H9 (cell line): ENCODE measurements around the gene DUSP5. TPM values are rescaled to one million over a fixed set of nuclear protein-coding genes. Genes with fewer than 3 reads are reported as not detected.

Experiments used
- DNase-seq: peaks from one replicate; pipeline ENCODE4 v3.0.0-alpha.2; 2017
- H2AFZ ChIP-seq: one replicate; pipeline ENCODE4 v1.6.1; 2013; ENCODE audit warnings: mild to moderate bottlenecking, low read length, control low read depth, moderate library complexity
- H2AK5ac ChIP-seq: 2 replicates; pipeline ENCODE4 v1.6.1; 2013; ENCODE audit warnings: low read length, control low read depth, mixed read lengths; ENCODE audit not compliant: insufficient read length
- H2BK120ac ChIP-seq: one replicate; pipeline ENCODE4 v1.6.1; 2013; ENCODE audit warnings: low read depth, mild to moderate bottlenecking, low read length, control low read depth, inconsistent platforms; ENCODE audit not compliant: poor library complexity, severe bottlenecking
- H2BK12ac ChIP-seq: 2 replicates; pipeline ENCODE4 v1.6.1; 2013; ENCODE audit warnings: low read length, control low read depth, mixed read lengths, low read depth; ENCODE audit not compliant: insufficient read length
- H2BK15ac ChIP-seq: 2 replicates; pipeline ENCODE4 v1.6.1; 2013; ENCODE audit warnings: low read depth, low read length, control low read depth
- H2BK20ac ChIP-seq: one replicate; pipeline ENCODE4 v1.6.1; 2013; ENCODE audit warnings: low read depth, mild to moderate bottlenecking, low read length, control low read depth, inconsistent platforms; ENCODE audit not compliant: poor library complexity, severe bottlenecking
- H2BK5ac ChIP-seq: 2 replicates; pipeline ENCODE4 v1.6.1; 2013; ENCODE audit warnings: low read length, control low read depth, mixed read lengths; ENCODE audit not compliant: insufficient read length
- H3K14ac ChIP-seq: 2 replicates; pipeline ENCODE4 v1.6.1; 2013; ENCODE audit warnings: low read length, control low read depth; ENCODE audit not compliant: insufficient read depth
- H3K18ac ChIP-seq: 2 replicates; pipeline ENCODE4 v1.6.1; 2013; ENCODE audit warnings: low read depth, mild to moderate bottlenecking, mixed read lengths, low read length, control low read depth; ENCODE audit not compliant: insufficient read length
- H3K23ac ChIP-seq: 2 replicates; pipeline ENCODE4 v1.6.1; 2013; ENCODE audit warnings: low read length, control low read depth, mixed read lengths, low read depth; ENCODE audit not compliant: insufficient read length
- H3K23me2 ChIP-seq: 2 replicates; pipeline ENCODE4 v1.6.1; 2013; ENCODE audit warnings: low read depth, mild to moderate bottlenecking, mixed read lengths, low read length, control low read depth; ENCODE audit not compliant: insufficient read length, poor library complexity, severe bottlenecking
- H3K27ac ChIP-seq: 2 replicates; pipeline ENCODE4 v1.5.1; 2013; ENCODE audit warnings: low read length, control low read depth, mixed read lengths, low read depth; ENCODE audit not compliant: insufficient read length
- H3K27me3 ChIP-seq: 2 replicates; pipeline ENCODE4 v1.6.1; 2013; ENCODE audit warnings: low read length, control low read depth, inconsistent platforms; ENCODE audit not compliant: insufficient read depth
- H3K4ac ChIP-seq: 2 replicates; pipeline ENCODE4 v1.6.1; 2013; ENCODE audit warnings: low read depth, mild to moderate bottlenecking, control low read depth, inconsistent platforms, low read length, moderate library complexity
- H3K4me1 ChIP-seq: 2 replicates; pipeline ENCODE4 v1.6.1; 2013; ENCODE audit warnings: low read length, control low read depth, inconsistent platforms; ENCODE audit not compliant: insufficient read depth
- H3K4me2 ChIP-seq: 2 replicates; pipeline ENCODE4 v1.6.1; 2013; ENCODE audit warnings: low read length, control low read depth, mixed read lengths; ENCODE audit not compliant: insufficient read length, insufficient read depth
- H3K56ac ChIP-seq: 2 replicates; pipeline ENCODE4 v1.6.1; 2013; ENCODE audit warnings: low read depth, mild to moderate bottlenecking, mixed read lengths, low read length, control low read depth; ENCODE audit not compliant: insufficient read length
- H3K79me1 ChIP-seq: 2 replicates; pipeline ENCODE4 v1.6.1; 2013; ENCODE audit warnings: low read depth, mild to moderate bottlenecking, moderate library complexity, low read length, control low read depth, inconsistent platforms; ENCODE audit not compliant: insufficient read depth, poor library complexity, severe bottlenecking
- H3K79me2 ChIP-seq: 2 replicates; pipeline ENCODE4 v1.6.1; 2013; ENCODE audit warnings: low read length, control low read depth, inconsistent platforms; ENCODE audit not compliant: insufficient read depth
- H3K9ac ChIP-seq: 2 replicates; pipeline ENCODE4 v1.6.1; 2013; ENCODE audit warnings: low read length, control low read depth, mixed read lengths; ENCODE audit not compliant: insufficient read length; ENCODE audit errors: extremely low read depth
- H3K9me3 ChIP-seq: one replicate; pipeline ENCODE4 v1.6.1; 2013; ENCODE audit warnings: low read depth, low read length, inconsistent platforms; ENCODE audit not compliant: control insufficient read depth
- H3T11ph ChIP-seq: one replicate; pipeline ENCODE4 v1.6.1; 2013; ENCODE audit warnings: mild to moderate bottlenecking, low read length, control low read depth, inconsistent platforms
- H4K20me1 ChIP-seq: one replicate; pipeline ENCODE4 v1.6.1; 2013; ENCODE audit not compliant: control insufficient read depth, insufficient read length, insufficient read depth
- H4K5ac ChIP-seq: 2 replicates; pipeline ENCODE4 v1.6.1; 2013; ENCODE audit warnings: low read depth, mild to moderate bottlenecking, mixed read lengths, low read length, control low read depth; ENCODE audit not compliant: insufficient read length
- H4K8ac ChIP-seq: replicated peaks from 2 replicates; pipeline ENCODE4 v1.6.1; 2013; ENCODE audit warnings: low read length, control low read depth, mixed read lengths, low read depth; ENCODE audit not compliant: insufficient read length
- H4K91ac ChIP-seq: 2 replicates; pipeline ENCODE4 v1.6.1; 2013; ENCODE audit warnings: low read depth, mild to moderate bottlenecking, moderate library complexity, mixed read lengths, low read length, control low read depth; ENCODE audit not compliant: insufficient read length
- H3K27ac Mint-ChIP-seq, 3 experiments: 2 replicates in 2 of 3; 3 replicates in 1 of 3; pipeline ENCODE4 v1.8.0; 2020 to 2021; ENCODE audit warnings: mixed read lengths in 3 of 3, mild to moderate bottlenecking in 1 of 3, moderate library complexity in 1 of 3
- H3K27me3 Mint-ChIP-seq: 2 replicates; pipeline ENCODE4 v1.8.0; 2021; ENCODE audit warnings: low read depth, mild to moderate bottlenecking, moderate library complexity, mixed read lengths
- H3K36me3 Mint-ChIP-seq, 3 experiments: 2 replicates in 2 of 3; 3 replicates in 1 of 3; pipeline ENCODE4 v1.8.0; 2020 to 2021; ENCODE audit warnings: low read depth in 3 of 3, mixed read lengths in 3 of 3; ENCODE audit not compliant: insufficient read depth in 1 of 3
- H3K4me1 Mint-ChIP-seq, 2 experiments: 2 replicates each; pipeline ENCODE4 v1.8.0; 2020; ENCODE audit warnings: mixed read lengths in 2 of 2
- H3K4me3 Mint-ChIP-seq, 2 experiments: 2 replicates in 1 of 2; 3 replicates in 1 of 2; pipeline ENCODE4 v1.8.0; 2020 to 2021; ENCODE audit warnings: mild to moderate bottlenecking in 2 of 2, mixed read lengths in 2 of 2, moderate library complexity in 1 of 2
- H3K9me3 Mint-ChIP-seq, 2 experiments: 2 replicates in 1 of 2; 3 replicates in 1 of 2; pipeline ENCODE4 v1.8.0; 2020; ENCODE audit warnings: mild to moderate bottlenecking in 2 of 2, mixed read lengths in 2 of 2, moderate library complexity in 1 of 2
- CTCF ChIP-seq: fragments of 200-600 bp; sonication (generic); conservative IDR thresholded peaks from 3 replicates; pipeline ENCODE4 v1.8.0; 2021; ENCODE audit warnings: antibody characterized with exemption, mild to moderate bottlenecking
- WGBS: extraction: QIAGEN DNeasy Blood & Tissue Kit; methylation state at CpG from one replicate; pipeline ENCODE4 v1.1.7; 2013; ENCODE audit warnings: missing lambda C conversion rate, low lambda C conversion rate, mixed read lengths; ENCODE audit not compliant: insufficient read length; ENCODE audit errors: extremely low coverage; 5-methylcytosine and 5-hydroxymethylcytosine counted together
- total RNA-seq: library from RNA; stranded (reverse); gene quantifications from 2 replicates; pipeline ENCODE4 v1.2.1, GENCODE V29; 2021

Gene DUSP5
- total RNA-seq, 1 experiment from 2014 or later = 29.3 TPM

GRCh38 chr10:110496553-110497437 lies 912 bp upstream of the DUSP5 start:
- peaks cover 4% of the 10 kb centered on the region for H4K20me1 ChIP-seq
- no peak overlapping the region for H2BK12ac ChIP-seq
- H4K8ac ChIP-seq = no peak overlapping the region
- no peak for DNase-seq
- peak overlapping the region; percentile 74; the same call in 1 of the 2 replicates for H3K14ac ChIP-seq
- no peak overlapping the region for H3K23ac ChIP-seq
- H3K4me2 ChIP-seq = peak overlapping the region; percentile 69
- Mint-ChIP-seq H3K4me1 (peaks cover 56 to 57% of the 10 kb centered on the region in 2 experiments), H3K27ac (no peak overlapping the region; a peak in 1 of 7 replicates), H3K27me3 (peaks cover 38% of the 10 kb centered on the region), H3K36me3 (peaks cover 0 to 5% (median 3%) of the 10 kb centered on the region in 3 experiments; a peak in 3 of 7 replicates), H3K9me3 (peaks cover 0 to 2% of the 10 kb centered on the region in 2 experiments; a peak in 3 of 5 replicates), H3K4me3 (peak overlapping the region; percentile 80 to 95)
- no peak overlapping the region for H4K91ac ChIP-seq
- H3K27me3 ChIP-seq = no peaks in the 10 kb centered on the region; the same call in 1 of the 2 replicates
- no peak overlapping the region for H3T11ph ChIP-seq
- no peaks in the 10 kb centered on the region for H3K79me1 ChIP-seq
- peaks cover 25% of the 10 kb centered on the region for H3K23me2 ChIP-seq
- no peak overlapping the region for H2AK5ac ChIP-seq
- no CpG with 5 or more reads among the region's 22 CpGs for WGBS
- peaks cover 12% of the 10 kb centered on the region for H3K4me1 ChIP-seq
- H3K9ac ChIP-seq = peak overlapping the region; percentile 7
- H2BK5ac ChIP-seq = no peak overlapping the region
- no peak overlapping the region for H3K27ac ChIP-seq
- H2AFZ ChIP-seq = no peak overlapping the region
- no peak overlapping the region for H2BK20ac ChIP-seq
- no peaks in the 10 kb centered on the region for H3K9me3 ChIP-seq
- H3K79me2 ChIP-seq = peaks cover 13% of the 10 kb centered on the region; the same call in 1 of the 2 replicates
- H3K18ac ChIP-seq = peak overlapping the region; percentile 61
- no peak overlapping the region for H3K56ac ChIP-seq
- H2BK120ac ChIP-seq = no peak overlapping the region
- no peak overlapping the region for H3K4ac ChIP-seq
- no peak for TF ChIP-seq CTCF
- H4K5ac ChIP-seq = no peak overlapping the region
- no peak overlapping the region for H2BK15ac ChIP-seq
